HUES48 (cell line): ENCODE results near the gene SHOX.

ENCODE experiments used
- H3K27ac ChIP-seq: one replicate; pipeline ENCODE4 v1.7.0; 2013; ENCODE audit warnings: low read depth, low read length, inconsistent platforms
- H3K27me3 ChIP-seq: 2 replicates; pipeline ENCODE4 v1.6.1; 2013; ENCODE audit warnings: mild to moderate bottlenecking, low read length; ENCODE audit not compliant: control insufficient read depth, insufficient read depth
- H3K36me3 ChIP-seq: 2 replicates; pipeline ENCODE4 v1.6.1; 2013; ENCODE audit warnings: low read length; ENCODE audit not compliant: control insufficient read depth, insufficient read depth
- H3K4me1 ChIP-seq: 2 replicates; pipeline ENCODE4 v1.6.1; 2013; ENCODE audit warnings: mild to moderate bottlenecking, low read length; ENCODE audit not compliant: control insufficient read depth, insufficient read depth
- H3K4me3 ChIP-seq: 2 replicates; pipeline ENCODE4 v1.5.1; 2013; ENCODE audit warnings: mild to moderate bottlenecking, low read depth, low read length
- H3K9ac ChIP-seq: 2 replicates; pipeline ENCODE4 v1.6.1; 2013; ENCODE audit warnings: mild to moderate bottlenecking, low read depth, low read length, moderate library complexity
- H3K9me3 ChIP-seq: 2 replicates; pipeline ENCODE4 v1.6.1; 2013; ENCODE audit warnings: low read length; ENCODE audit not compliant: control insufficient read depth, insufficient read depth

SHOX gene

DNA sequence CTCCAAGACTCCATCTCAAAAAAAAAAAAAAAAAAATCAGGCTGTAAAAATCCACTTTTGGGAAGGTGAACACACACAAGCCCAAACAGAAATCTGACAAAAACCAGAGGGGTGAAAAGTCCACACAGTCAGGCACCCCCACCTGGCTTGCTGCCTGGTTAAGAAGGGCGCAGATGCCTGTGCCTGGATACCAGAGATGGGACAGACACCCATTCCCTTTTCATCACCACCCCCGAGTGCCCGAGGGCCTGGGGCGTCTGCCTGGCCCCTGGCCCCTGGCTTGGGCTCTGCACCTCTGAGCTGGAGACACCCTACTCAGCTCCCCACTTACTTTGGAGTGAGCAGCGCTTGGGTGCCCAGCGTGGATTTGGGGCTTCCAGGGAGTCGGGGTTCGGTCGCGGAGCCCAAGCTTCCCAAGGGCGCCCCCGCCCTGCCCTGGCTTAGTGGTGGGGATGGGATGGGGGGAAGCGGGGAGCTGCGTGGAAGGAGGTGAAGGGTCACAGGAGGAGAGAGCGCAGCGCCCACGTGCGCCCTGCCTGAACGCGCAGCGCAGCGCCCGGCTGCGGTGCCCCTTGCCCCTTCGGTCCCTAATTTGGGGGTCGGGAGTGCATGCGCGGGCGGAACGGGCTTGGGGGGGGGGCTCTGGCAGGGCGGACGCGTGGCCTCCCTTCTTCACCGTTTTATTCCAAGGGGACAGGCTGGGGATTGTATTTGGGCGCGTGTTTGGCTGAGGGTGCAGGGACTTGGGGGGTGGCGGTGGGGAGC lies 11.3 kb downstream of the SHOX start:
- Histone ChIP-seq H3K4me3 (no peak overlapping the region), H3K4me1 (peaks cover 19% of the 10 kb centered on the region), H3K27me3 (peaks cover 100% of the 10 kb centered on the region), H3K27ac (no peak overlapping the region), H3K36me3 (no peaks in the 10 kb centered on the region), H3K9me3 (no peaks in the 10 kb centered on the region), H3K9ac (no peak overlapping the region)

DNA sequence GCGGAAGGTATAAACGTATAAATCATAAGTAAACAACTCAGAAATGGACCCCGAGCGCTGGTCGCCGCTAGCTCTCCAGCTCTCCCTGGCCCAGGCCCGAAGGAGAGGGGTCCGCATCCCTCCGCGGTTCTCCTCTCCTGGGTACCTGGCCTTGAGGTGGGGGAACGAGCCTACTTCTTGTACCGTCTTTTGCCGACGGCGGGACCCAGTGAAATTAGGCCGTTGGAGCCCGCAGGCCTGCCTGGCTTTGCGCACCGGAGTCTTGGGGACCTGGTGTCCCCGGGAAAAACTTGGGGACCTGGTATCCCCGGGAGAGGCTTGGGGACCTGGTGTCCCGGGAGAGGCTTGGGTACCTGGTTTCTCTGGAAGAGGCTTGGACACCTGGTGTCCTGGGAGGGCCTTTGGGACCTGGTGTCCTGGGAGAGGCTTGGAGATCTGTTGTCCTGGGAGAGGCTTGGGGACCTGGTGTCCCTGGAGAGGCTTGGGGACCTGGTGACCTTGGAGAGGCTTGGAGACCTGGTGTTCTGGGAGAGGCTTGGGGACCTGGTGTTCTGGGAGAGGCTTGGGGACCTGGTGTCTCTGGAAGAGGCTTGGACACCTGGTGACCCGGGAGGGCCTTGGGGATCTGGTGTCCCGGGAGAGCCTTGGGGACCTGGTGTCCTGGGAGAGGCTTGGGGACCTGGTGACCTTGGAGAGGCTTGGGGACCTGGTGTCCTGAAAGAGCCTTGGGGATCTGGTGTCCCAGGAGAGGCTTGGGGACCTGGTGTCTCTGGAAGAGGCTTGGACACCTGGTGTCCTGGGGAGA lies 12.0 kb downstream of the SHOX start:
- Histone ChIP-seq H3K27ac (no peak overlapping the region), H3K9ac (no peak overlapping the region), H3K27me3 (peaks cover 93% of the 10 kb centered on the region), H3K9me3 (no peaks in the 10 kb centered on the region), H3K4me1 (peaks cover 15% of the 10 kb centered on the region), H3K4me3 (no peak overlapping the region), H3K36me3 (no peaks in the 10 kb centered on the region)

DNA sequence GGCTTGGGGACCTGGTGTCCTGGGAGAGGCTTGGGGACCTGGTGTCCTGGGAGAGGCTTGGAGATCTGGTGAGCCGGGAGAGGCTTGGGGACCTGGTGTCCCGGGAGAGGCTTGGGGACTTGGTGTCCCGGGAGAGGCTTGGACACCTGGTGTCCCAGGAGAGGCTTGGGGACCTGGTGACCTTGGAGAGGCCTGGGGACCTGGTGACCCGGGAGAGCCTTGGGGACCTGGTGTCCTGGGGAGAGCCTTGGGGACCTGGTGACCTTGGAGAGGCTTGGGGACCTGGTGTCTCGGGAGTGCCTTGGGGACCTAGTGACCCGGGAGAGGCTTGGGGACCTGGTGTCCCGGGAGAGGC lies 12.6 kb downstream of the SHOX start:
- Histone ChIP-seq H3K27me3 (peaks cover 87% of the 10 kb centered on the region), H3K27ac (no peak overlapping the region), H3K9me3 (no peaks in the 10 kb centered on the region), H3K36me3 (no peaks in the 10 kb centered on the region), H3K4me1 (peaks cover 10% of the 10 kb centered on the region), H3K9ac (no peak overlapping the region), H3K4me3 (no peak overlapping the region)

DNA sequence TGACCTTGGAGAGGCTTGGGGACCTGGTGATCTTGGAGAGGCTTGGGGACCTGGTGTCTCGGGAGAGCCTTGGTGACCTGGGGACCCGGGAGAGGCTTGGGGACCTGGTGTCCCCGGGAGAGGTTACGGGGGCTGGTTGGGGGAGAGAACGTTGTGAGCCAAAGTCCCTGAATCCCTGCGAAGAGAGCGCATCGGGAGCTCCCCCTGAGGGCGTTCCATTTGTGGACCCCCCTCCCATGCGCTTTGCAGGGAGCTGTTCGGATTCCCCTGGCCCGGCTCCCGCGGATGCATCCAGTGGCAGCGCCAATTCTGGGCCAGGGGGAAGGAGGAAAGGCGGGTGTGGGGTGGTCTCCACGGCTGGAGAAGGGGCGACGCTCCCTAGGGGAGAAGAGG lies 13.3 kb downstream of the SHOX start:
- H3K4me3 ChIP-seq, result peak overlapping the region; percentile 47; the same call in 1 of the 2 replicates

DNA sequence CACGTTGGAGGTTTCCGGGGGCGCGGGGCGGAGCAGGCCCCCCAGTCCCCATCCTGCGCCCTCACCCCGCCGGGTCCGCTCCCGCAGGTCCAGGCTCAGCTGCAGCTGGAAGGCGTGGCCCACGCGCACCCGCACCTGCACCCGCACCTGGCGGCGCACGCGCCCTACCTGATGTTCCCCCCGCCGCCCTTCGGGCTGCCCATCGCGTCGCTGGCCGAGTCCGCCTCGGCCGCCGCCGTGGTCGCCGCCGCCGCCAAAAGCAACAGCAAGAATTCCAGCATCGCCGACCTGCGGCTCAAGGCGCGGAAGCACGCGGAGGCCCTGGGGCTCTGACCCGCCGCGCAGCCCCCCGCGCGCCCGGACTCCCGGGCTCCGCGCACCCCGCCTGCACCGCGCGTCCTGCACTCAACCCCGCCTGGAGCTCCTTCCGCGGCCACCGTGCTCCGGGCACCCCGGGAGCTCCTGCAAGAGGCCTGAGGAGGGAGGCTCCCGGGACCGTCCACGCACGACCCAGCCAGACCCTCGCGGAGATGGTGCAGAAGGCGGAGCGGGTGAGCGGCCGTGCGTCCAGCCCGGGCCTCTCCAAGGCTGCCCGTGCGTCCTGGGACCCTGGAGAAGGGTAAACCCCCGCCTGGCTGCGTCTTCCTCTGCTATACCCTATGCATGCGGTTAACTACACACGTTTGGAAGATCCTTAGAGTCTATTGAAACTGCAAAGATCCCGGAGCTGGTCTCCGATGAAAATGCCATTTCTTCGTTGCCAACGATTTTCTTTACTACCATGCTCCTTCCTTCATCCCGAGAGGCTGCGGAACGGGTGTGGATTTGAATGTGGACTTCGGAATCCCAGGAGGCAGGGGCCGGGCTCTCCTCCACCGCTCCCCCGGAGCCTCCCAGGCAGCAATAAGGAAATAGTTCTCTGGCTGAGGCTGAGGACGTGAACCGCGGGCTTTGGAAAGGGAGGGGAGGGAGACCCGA lies 14.0 kb downstream of the SHOX start:
- no peaks in the 10 kb centered on the region for H3K36me3 ChIP-seq

More for the DNA sequence above, 13.3 kb downstream of the SHOX start:
- peaks cover 5% of the 10 kb centered on the region; the same call in 1 of the 2 replicates for H3K4me1 ChIP-seq
- no peaks in the 10 kb centered on the region for H3K9me3 ChIP-seq
- peaks cover 84% of the 10 kb centered on the region for H3K27me3 ChIP-seq
- H3K36me3 ChIP-seq, result no peaks in the 10 kb centered on the region
- no peak overlapping the region for H3K9ac ChIP-seq
- H3K27ac ChIP-seq, result no peak overlapping the region

DNA sequence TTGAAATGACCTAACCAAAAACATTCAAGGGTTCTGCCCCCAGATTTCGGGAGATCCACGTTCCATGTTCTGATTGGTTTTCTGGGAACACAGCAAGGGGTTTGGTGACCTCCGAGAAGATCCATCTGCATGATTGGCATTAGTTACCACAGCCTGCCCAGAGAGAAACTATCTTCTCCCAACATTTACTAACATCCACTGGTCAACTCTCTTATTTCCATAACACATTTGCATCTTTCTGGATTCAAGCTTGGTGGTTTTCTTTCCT lies 15.6 kb downstream of the SHOX start:
- no peak overlapping the region for H3K9ac ChIP-seq
- no peaks in the 10 kb centered on the region for H3K36me3 ChIP-seq
- no peaks in the 10 kb centered on the region for H3K9me3 ChIP-seq
- peaks cover 72% of the 10 kb centered on the region for H3K27me3 ChIP-seq
- no peak overlapping the region for H3K27ac ChIP-seq
- no peaks in the 10 kb centered on the region for H3K4me1 ChIP-seq
- no peak overlapping the region for H3K4me3 ChIP-seq

More for the DNA sequence above, 14.0 kb downstream of the SHOX start:
- H3K4me3 ChIP-seq, result peak overlapping the region; percentile 47
- H3K9me3 ChIP-seq, result no peaks in the 10 kb centered on the region
- H3K27ac ChIP-seq, result no peak overlapping the region
- no peak overlapping the region for H3K9ac ChIP-seq
- H3K27me3 ChIP-seq, result peaks cover 81% of the 10 kb centered on the region
- no peaks in the 10 kb centered on the region for H3K4me1 ChIP-seq

DNA sequence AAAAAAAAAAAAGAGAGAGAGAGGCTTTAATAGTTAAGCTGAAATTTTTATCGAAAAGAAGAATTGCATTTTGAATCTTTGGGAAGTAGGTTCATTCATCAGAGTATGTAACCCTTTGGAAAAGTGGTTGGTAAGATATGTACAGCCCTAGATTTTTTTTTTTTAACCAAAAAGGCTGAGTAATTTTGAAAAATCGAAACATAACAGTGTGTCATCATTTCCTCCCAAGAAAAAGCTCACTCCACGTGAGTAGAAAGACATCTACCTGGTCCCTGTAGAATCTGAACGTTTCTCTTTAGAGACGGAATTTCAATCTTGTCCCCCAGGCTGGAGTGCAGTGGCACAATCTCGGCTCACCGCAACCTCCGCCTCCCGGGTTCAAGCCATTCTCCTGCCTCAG lies 16.2 kb downstream of the SHOX start:
- no peaks in the 10 kb centered on the region for H3K4me1 ChIP-seq
- no peaks in the 10 kb centered on the region for H3K9me3 ChIP-seq
- no peak overlapping the region for H3K9ac ChIP-seq
- no peak overlapping the region for H3K4me3 ChIP-seq
- peaks cover 66% of the 10 kb centered on the region for H3K27me3 ChIP-seq
- H3K27ac ChIP-seq, result no peak overlapping the region
- no peaks in the 10 kb centered on the region for H3K36me3 ChIP-seq

DNA sequence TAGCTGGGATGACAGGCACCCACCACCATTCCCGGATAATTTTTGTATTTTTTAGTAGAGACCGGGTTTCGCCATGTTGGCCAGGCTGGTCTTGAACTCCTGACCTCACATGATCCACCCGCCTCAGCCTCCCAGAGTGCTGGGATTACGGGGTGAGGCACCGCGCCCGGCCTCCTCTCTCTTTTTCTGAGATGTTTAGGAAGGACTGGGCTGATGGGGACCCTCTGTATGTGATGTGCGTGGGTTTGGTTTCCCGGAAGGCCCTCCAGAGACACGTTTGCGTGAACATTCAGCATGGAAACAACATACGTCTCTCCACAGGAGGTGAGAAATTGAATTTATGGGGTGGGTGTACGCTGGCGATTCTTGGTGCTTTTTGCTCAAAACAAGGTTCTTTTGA lies 18.6 kb downstream of the SHOX start:
- no peak overlapping the region for H3K9ac ChIP-seq
- no peaks in the 10 kb centered on the region for H3K9me3 ChIP-seq

DNA sequence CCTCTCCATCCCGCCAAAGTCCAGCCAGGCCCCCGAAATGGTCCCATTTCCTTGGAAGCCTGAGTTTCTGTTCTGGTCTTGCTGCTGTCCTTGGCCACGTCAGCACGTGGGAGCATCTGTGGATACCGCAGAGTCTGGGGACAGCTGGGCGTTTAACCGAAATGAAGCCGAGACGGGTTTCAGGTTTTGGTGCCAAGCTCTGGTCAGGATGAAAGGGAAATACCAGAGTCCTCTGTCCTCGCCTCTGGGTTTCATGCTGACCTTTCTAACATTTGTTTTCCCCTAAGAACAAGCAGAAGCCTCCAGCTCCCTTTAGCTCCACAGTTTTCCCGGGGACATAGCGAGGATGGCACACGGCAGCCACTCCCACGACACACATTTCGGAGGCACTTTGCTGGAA lies 19.7 kb downstream of the SHOX start:
- H3K36me3 ChIP-seq, result no peaks in the 10 kb centered on the region
- H3K4me1 ChIP-seq, result no peaks in the 10 kb centered on the region
- H3K4me3 ChIP-seq, result no peak overlapping the region
- H3K9me3 ChIP-seq, result no peaks in the 10 kb centered on the region
- no peak overlapping the region for H3K27ac ChIP-seq
- no peak overlapping the region for H3K9ac ChIP-seq
- H3K27me3 ChIP-seq, result peaks cover 31% of the 10 kb centered on the region

More for the DNA sequence above, 18.6 kb downstream of the SHOX start:
- Histone ChIP-seq H3K27me3 (peaks cover 42% of the 10 kb centered on the region), H3K36me3 (no peaks in the 10 kb centered on the region), H3K27ac (no peak overlapping the region), H3K4me1 (no peaks in the 10 kb centered on the region), H3K4me3 (no peak overlapping the region)

DNA sequence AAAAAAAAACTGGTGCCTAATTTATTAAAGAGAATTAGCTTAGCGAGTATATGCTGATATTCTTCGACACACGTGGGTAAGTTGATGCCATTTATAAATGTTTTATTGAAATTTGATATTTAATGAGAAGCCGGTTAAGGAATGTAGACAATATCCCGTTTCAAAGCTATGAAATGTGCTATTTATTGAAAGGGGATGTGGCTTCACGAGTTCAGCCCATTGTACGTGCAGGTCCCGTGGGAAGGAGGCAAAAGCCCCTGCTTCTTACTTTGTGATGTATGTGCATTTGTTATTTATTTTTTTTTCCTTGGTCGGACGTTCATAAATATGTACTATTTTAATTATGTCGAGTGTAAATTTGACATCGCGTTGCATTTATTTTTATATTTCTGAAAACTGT lies 20.2 kb downstream of the SHOX start:
- H3K27me3 ChIP-seq, result peaks cover 26% of the 10 kb centered on the region
- H3K4me3 ChIP-seq, result no peak overlapping the region
- no peak overlapping the region for H3K27ac ChIP-seq
- no peaks in the 10 kb centered on the region for H3K9me3 ChIP-seq
- H3K4me1 ChIP-seq, result no peaks in the 10 kb centered on the region
- no peaks in the 10 kb centered on the region for H3K36me3 ChIP-seq
- H3K9ac ChIP-seq, result no peak overlapping the region
